NB4 (cell line): ENCODE measurements around the gene EHMT2.

Source experiments
- DNase-seq: peaks from one replicate; pipeline ENCODE4 v3.0.0; 2010; ENCODE audit warnings: low read depth
- H3K4me3 ChIP-seq: one replicate; pipeline ENCODE4 v1.5.1; 2011; ENCODE audit warnings: mild to moderate bottlenecking, low read depth, low read length, moderate library complexity
- CTCF ChIP-seq: IDR thresholded peaks from one replicate; pipeline ENCODE4 v1.5.1; 2012; ENCODE audit warnings: low read depth, low read length
- MAX ChIP-seq: IDR thresholded peaks from 2 replicates; pipeline ENCODE4 v1.6.1; 2011; ENCODE audit warnings: low read depth, low read length
- MYC ChIP-seq: IDR thresholded peaks from 2 replicates; pipeline ENCODE4 v1.6.1; 2011; ENCODE audit warnings: low read depth, low read length
- POLR2A ChIP-seq: IDR thresholded peaks from 2 replicates; pipeline ENCODE4 v1.6.1; 2011; ENCODE audit warnings: mild to moderate bottlenecking; ENCODE audit not compliant: insufficient read length; ENCODE audit errors: extremely low read depth

EHMT2 gene

GRCh38 chr6:31879901-31880300 is 17.6 kb downstream of the EHMT2 start:
- TF ChIP-seq POLR2A = no peak
- no peak for TF ChIP-seq CTCF
- no peak for TF ChIP-seq MAX
- TF ChIP-seq MYC = no peak
- DNase-seq = no peak
- H3K4me3 ChIP-seq = no peak overlapping the region

DNA sequence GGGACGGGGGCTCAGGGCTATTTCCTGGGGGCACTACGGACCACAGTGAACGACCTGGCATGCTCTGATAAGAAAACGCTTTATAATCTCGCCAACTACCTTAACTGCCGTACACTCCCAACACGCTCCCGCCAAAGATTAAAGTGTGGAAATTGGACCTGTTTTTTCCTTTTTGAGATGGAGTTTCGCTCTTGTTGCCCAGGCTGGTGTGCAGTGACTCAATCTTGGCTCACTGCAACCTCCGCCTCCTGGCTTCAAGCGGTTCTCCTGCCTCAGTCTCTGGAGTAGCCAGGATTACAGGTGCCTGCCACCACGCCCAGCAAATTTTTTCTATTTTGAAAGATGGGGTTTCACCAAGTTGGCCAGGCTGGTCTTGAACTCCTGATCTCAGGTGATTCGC is 18.4 kb downstream of the EHMT2 start:
- no peak overlapping the region for H3K4me3 ChIP-seq
- TF ChIP-seq MYC (no peak), MAX (no peak), CTCF (no peak), POLR2A (no peak)

DNA sequence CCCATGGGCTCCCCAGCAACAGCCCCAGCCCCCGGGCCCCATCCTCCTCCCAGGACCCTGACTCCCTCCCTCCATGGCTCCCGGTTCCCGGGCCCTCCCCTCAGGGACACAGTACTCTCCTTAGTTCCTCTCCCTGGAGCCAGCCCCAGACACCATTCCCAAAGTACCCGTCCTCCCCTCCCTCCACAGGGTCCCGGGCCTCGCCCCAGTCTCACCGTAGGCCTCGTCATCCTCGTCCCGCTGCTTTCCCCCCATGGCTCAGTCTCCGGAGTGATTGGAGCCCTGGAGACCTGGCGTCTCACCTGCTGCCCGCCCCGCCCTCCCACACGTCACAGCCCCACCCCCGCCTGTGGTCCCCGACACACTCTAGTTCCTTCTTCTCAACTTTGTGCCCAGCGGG is 18.8 kb downstream of the EHMT2 start, which contains the start of gene SLC44A4:
Gene SLC44A4, minus strand, starts transcription at position 272 of the 400 bp plus-strand sequence. Its CDS starts 17 bp downstream, at position 255.
- H3K4me3 ChIP-seq = no peak within 1 kb of the TSS
- TF ChIP-seq MAX (no peak), MYC (no peak), CTCF (no peak), POLR2A (no peak)
- no peak for DNase-seq

More for the DNA sequence above, 18.4 kb downstream of the EHMT2 start:
- DNase-seq = no peak

- TF ChIP-seq MYC (no peak), MAX (no peak), POLR2A (no peak), CTCF (no peak)
- no peak for DNase-seq
- no peak overlapping the region for H3K4me3 ChIP-seq
Observed at GRCh38 chr6:31878222-31878621, 19.3 kb downstream of the EHMT2 start.

GRCh38 chr6:31877651-31878161 is 19.8 kb downstream of the EHMT2 start:
- no peak for DNase-seq
- H3K4me3 ChIP-seq = no peak overlapping the region
- TF ChIP-seq CTCF = no peak
- TF ChIP-seq MYC = no peak
- no peak for TF ChIP-seq POLR2A
- no peak for TF ChIP-seq MAX
